Inflammatory macrophage treated with lipopolysaccharide for 4 hours (primary cell): ENCODE results near the gene SLC22A9.

Source experiments
- DNase-seq: peaks from one replicate; pipeline ENCODE4 v3.0.0-alpha.2; 2020

Gene SLC22A9

GRCh38 chr11:63445118-63445517 lies 75.5 kb downstream of the SLC22A9 start:
- no peak for DNase-seq

GRCh38 chr11:63445720-63446119 lies 76.1 kb downstream of the SLC22A9 start:
- peak; percentile 68 for DNase-seq

GRCh38 chr11:63448646-63449045 lies 79.1 kb downstream of the SLC22A9 start:
- DNase-seq = peak; percentile 11

- DNase-seq = no peak
Measured at GRCh38 chr11:63459586-63459985, 90.0 kb downstream of the SLC22A9 start.
